Tibial nerve (tissue), 4 donors: ENCODE measurements around the gene THSD4. TPM values are rescaled to one million over a fixed set of nuclear protein-coding genes. Genes with fewer than 3 reads are reported as not detected.

ENCODE experiments used
- DNase-seq, 2 donors: peaks; one replicate each; pipeline ENCODE4 v3.0.0-alpha.2; 2019; ENCODE audit warnings: low spot score in 2 of 2
- H3K27ac ChIP-seq, 4 donors: fragments of 200-600 bp; sonication (generic) in 3 of 4; one replicate each; pipeline ENCODE4 v1.5.1; 2017 to 2019; ENCODE audit warnings: mild to moderate bottlenecking in 1 of 4
- H3K27me3 ChIP-seq, 2 donors: fragments of 200-600 bp; sonication (generic) in 1 of 2; one replicate each; pipeline versions ENCODE4 v1.5.1 to v1.6.0; 2017 to 2019
- H3K36me3 ChIP-seq, 3 donors: fragments of 200-600 bp; sonication (generic); one replicate each; pipeline ENCODE4 v1.5.1; 2018 to 2019
- H3K4me1 ChIP-seq, 4 donors: fragments of 200-600 bp; sonication (generic) in 3 of 4; one replicate each; pipeline ENCODE4 v1.5.1; 2017 to 2019
- H3K4me3 ChIP-seq, 4 donors: fragments of 200-600 bp; sonication (generic) in 3 of 4; one replicate each; pipeline ENCODE4 v1.5.1; 2017 to 2019; ENCODE audit warnings: mild to moderate bottlenecking in 1 of 4, moderate library complexity in 1 of 4
- H3K9me3 ChIP-seq, 4 donors: fragments of 200-600 bp; sonication (generic) in 3 of 4; one replicate each; pipeline ENCODE4 v1.5.1; 2017 to 2019
- CTCF ChIP-seq, 5 experiments: fragments of 200-600 bp in 3 of 5; fragments of 450-650 bp in 2 of 5; sonication (generic) in 3 of 5; IDR thresholded peaks; one replicate each; pipeline ENCODE4 v1.5.1; 2016 to 2019; ENCODE audit warnings: antibody characterized with exemption in 5 of 5, mild to moderate bottlenecking in 3 of 5, moderate library complexity in 2 of 5
- EP300 ChIP-seq, 2 donors: sonication (generic); formaldehyde crosslinking; IDR thresholded peaks; one replicate each; pipeline ENCODE4 v1.6.1; 2017; ENCODE audit warnings: antibody characterized with exemption in 2 of 2, mild to moderate bottlenecking in 1 of 2
- POLR2A ChIP-seq, 2 donors: fragments of 450-650 bp; IDR thresholded peaks; one replicate each; pipeline ENCODE4 v1.6.1; 2017; ENCODE audit warnings: antibody characterized with exemption in 2 of 2, mild to moderate bottlenecking in 2 of 2, moderate library complexity in 2 of 2
- WGBS, 2 donors: methylation state at CpG; one replicate each; pipeline ENCODE4 v1.1.5; 2018; 5-methylcytosine and 5-hydroxymethylcytosine counted together
- total RNA-seq, 4 donors: library from RNA; depleted of rRNA; stranded (reverse); fragments of >200 nt; gene quantifications; one replicate each; pipeline ENCODE4 v1.1.0, GENCODE V29; 2016

THSD4 gene
- total RNA-seq, 4 donors from 2014 or later = 9.6 to 25.1 (median 21.2) TPM

- 60 to 68% methylated on average over 21 of the region's 21 CpGs for WGBS, 2 donors
Observed at GRCh38 chr15:71802770-71803169, 687.5 kb downstream of the THSD4 start.

GRCh38 chr15:71804226-71804625, 689.0 kb downstream of the THSD4 start:
- WGBS, 2 donors = 56 to 61% methylated on average over 5 of the region's 5 CpGs
- no peak overlapping the region for H3K4me3 ChIP-seq
- peaks cover 0 to 4% (median 0%) of the 10 kb centered on the region in 4 donors for H3K4me1 ChIP-seq
- no peaks in the 10 kb centered on the region for H3K9me3 ChIP-seq
- no peak for DNase-seq
- H3K36me3 ChIP-seq = no peaks in the 10 kb centered on the region
- no peak overlapping the region for H3K27ac ChIP-seq
- no peak for TF ChIP-seq EP300 (IDR thresholded peaks at IDR 0.05)
- TF ChIP-seq POLR2A (IDR thresholded peaks at IDR 0.05) = no peak
- no peak for TF ChIP-seq CTCF (IDR thresholded peaks at IDR 0.05)
- H3K27me3 ChIP-seq = peaks cover 0 to 3% of the 10 kb centered on the region in 2 donors

More at GRCh38 chr15:71802770-71803169, 687.5 kb downstream of the THSD4 start:
- Histone ChIP-seq H3K4me1 (peaks cover 0 to 4% (median 0%) of the 10 kb centered on the region in 4 donors), H3K27ac (no peak overlapping the region), H3K27me3 (no peaks in the 10 kb centered on the region), H3K9me3 (no peaks in the 10 kb centered on the region), H3K36me3 (no peaks in the 10 kb centered on the region), H3K4me3 (no peak overlapping the region)
- TF ChIP-seq EP300 (IDR thresholded peaks at IDR 0.05) (no peak), POLR2A (IDR thresholded peaks at IDR 0.05) (no peak), CTCF (IDR thresholded peaks at IDR 0.05) (peak in 1 of 5 experiments; percentile 21)
- no peak for DNase-seq

- Histone ChIP-seq H3K27me3 (peaks cover 0 to 3% of the 10 kb centered on the region in 2 donors), H3K4me1 (peaks cover 0 to 4% (median 0%) of the 10 kb centered on the region in 4 donors), H3K27ac (no peak overlapping the region), H3K36me3 (no peaks in the 10 kb centered on the region), H3K4me3 (no peak overlapping the region), H3K9me3 (no peaks in the 10 kb centered on the region)
- TF ChIP-seq CTCF (IDR thresholded peaks at IDR 0.05) (no peak), EP300 (IDR thresholded peaks at IDR 0.05) (no peak), POLR2A (IDR thresholded peaks at IDR 0.05) (no peak)
- 44 to 56% methylated on average over 6 of the region's 6 CpGs for WGBS, 2 donors
- no peak for DNase-seq
Observed at GRCh38 chr15:71804695-71805470, 689.6 kb downstream of the THSD4 start.

- Histone ChIP-seq H3K27me3 (peaks cover 0 to 3% of the 10 kb centered on the region in 2 donors), H3K4me3 (no peak overlapping the region), H3K27ac (no peak overlapping the region), H3K9me3 (no peaks in the 10 kb centered on the region), H3K36me3 (no peaks in the 10 kb centered on the region), H3K4me1 (no peaks in the 10 kb centered on the region)
- DNase-seq = no peak
- 30 to 49% methylated on average over 7 of the region's 7 CpGs for WGBS, 2 donors
- TF ChIP-seq CTCF (IDR thresholded peaks at IDR 0.05) = no peak
- no peak for TF ChIP-seq POLR2A (IDR thresholded peaks at IDR 0.05)
- TF ChIP-seq EP300 (IDR thresholded peaks at IDR 0.05) = no peak
Observed at GRCh38 chr15:71806452-71806931, 691.2 kb downstream of the THSD4 start.

- Histone ChIP-seq H3K27me3 (peaks cover 0 to 3% of the 10 kb centered on the region in 2 donors), H3K4me3 (no peak overlapping the region), H3K4me1 (no peaks in the 10 kb centered on the region), H3K27ac (no peak overlapping the region), H3K36me3 (no peaks in the 10 kb centered on the region), H3K9me3 (no peaks in the 10 kb centered on the region)
- 61% methylated on average over 15 of the region's 15 CpGs for WGBS, 2 donors
- TF ChIP-seq EP300 (IDR thresholded peaks at IDR 0.05) (no peak), POLR2A (IDR thresholded peaks at IDR 0.05) (no peak), CTCF (IDR thresholded peaks at IDR 0.05) (no peak)
- DNase-seq = no peak
Observed at GRCh38 chr15:71807125-71807629, 691.9 kb downstream of the THSD4 start.
